Neural cell (in vitro differentiated cells): ENCODE data around the gene PAMR1.

Experiments used
- EP300 ChIP-seq: fragments of 450-650 bp; conservative IDR thresholded peaks from 2 replicates; pipeline ENCODE4 v1.6.1; 2014; ENCODE audit warnings: antibody characterized with exemption, mild to moderate bottlenecking, moderate library complexity; ENCODE audit not compliant: poor library complexity, severe bottlenecking
- EZH2 ChIP-seq: fragments of 200-600, 300-800 bp; shearing (Covaris generic), sonication (generic); IDR thresholded peaks from 2 replicates; pipeline ENCODE4 v1.6.1; 2014; ENCODE audit warnings: antibody characterized with exemption, low read length, borderline replicate concordance, mild to moderate bottlenecking; ENCODE audit not compliant: insufficient read depth, poor library complexity, severe bottlenecking
- MXI1 ChIP-seq: fragments of 450-650 bp; conservative IDR thresholded peaks from 2 replicates; pipeline ENCODE4 v1.6.1; 2014; ENCODE audit warnings: antibody characterized with exemption, mild to moderate bottlenecking; ENCODE audit not compliant: poor library complexity, severe bottlenecking
- POLR2AphosphoS5 ChIP-seq: IDR thresholded peaks from 2 replicates; pipeline ENCODE4 v1.6.1; 2012
- SMC3 ChIP-seq: fragments of 450-650 bp; conservative IDR thresholded peaks from 2 replicates; pipeline ENCODE4 v1.6.1; 2014; ENCODE audit warnings: antibody characterized with exemption, mild to moderate bottlenecking, moderate library complexity; ENCODE audit not compliant: poor library complexity
- TAF1 ChIP-seq: IDR thresholded peaks from 2 replicates; pipeline ENCODE4 v1.6.1; 2012; ENCODE audit warnings: low read depth
- TF ChIP-seq, protein P1 (sequence below): fragments of 450-650 bp; IDR thresholded peaks from 2 replicates; pipeline ENCODE4 v1.5.1; 2014; ENCODE audit warnings: antibody characterized with exemption, mild to moderate bottlenecking, moderate library complexity; ENCODE audit not compliant: poor library complexity, severe bottlenecking
- TF ChIP-seq, protein P2 (sequence below): IDR thresholded peaks from 2 replicates; pipeline ENCODE4 v1.6.1; 2012; ENCODE audit warnings: borderline replicate concordance

DNA sequence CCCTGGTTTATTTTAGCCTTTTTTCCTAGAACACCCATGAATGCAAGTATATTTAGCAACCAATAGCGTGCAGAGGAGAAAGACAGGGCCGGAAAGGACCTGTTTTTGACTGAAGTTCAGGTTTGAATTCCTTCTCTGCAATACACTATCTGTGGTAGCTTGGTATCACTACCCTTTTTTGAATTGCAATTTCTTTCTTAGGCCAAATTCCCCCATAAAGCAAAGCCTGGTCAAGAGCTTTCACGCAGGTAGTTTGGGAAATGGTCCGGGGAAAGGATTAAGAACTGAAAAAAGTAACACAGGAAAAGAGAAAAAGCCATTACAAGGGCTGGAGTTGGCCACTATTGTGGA lies 38.8 kb upstream of the PAMR1 start:
- TF ChIP-seq, protein P1, sequence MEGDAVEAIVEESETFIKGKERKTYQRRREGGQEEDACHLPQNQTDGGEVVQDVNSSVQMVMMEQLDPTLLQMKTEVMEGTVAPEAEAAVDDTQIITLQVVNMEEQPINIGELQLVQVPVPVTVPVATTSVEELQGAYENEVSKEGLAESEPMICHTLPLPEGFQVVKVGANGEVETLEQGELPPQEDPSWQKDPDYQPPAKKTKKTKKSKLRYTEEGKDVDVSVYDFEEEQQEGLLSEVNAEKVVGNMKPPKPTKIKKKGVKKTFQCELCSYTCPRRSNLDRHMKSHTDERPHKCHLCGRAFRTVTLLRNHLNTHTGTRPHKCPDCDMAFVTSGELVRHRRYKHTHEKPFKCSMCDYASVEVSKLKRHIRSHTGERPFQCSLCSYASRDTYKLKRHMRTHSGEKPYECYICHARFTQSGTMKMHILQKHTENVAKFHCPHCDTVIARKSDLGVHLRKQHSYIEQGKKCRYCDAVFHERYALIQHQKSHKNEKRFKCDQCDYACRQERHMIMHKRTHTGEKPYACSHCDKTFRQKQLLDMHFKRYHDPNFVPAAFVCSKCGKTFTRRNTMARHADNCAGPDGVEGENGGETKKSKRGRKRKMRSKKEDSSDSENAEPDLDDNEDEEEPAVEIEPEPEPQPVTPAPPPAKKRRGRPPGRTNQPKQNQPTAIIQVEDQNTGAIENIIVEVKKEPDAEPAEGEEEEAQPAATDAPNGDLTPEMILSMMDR, result no peak
- TF ChIP-seq, protein P2, sequence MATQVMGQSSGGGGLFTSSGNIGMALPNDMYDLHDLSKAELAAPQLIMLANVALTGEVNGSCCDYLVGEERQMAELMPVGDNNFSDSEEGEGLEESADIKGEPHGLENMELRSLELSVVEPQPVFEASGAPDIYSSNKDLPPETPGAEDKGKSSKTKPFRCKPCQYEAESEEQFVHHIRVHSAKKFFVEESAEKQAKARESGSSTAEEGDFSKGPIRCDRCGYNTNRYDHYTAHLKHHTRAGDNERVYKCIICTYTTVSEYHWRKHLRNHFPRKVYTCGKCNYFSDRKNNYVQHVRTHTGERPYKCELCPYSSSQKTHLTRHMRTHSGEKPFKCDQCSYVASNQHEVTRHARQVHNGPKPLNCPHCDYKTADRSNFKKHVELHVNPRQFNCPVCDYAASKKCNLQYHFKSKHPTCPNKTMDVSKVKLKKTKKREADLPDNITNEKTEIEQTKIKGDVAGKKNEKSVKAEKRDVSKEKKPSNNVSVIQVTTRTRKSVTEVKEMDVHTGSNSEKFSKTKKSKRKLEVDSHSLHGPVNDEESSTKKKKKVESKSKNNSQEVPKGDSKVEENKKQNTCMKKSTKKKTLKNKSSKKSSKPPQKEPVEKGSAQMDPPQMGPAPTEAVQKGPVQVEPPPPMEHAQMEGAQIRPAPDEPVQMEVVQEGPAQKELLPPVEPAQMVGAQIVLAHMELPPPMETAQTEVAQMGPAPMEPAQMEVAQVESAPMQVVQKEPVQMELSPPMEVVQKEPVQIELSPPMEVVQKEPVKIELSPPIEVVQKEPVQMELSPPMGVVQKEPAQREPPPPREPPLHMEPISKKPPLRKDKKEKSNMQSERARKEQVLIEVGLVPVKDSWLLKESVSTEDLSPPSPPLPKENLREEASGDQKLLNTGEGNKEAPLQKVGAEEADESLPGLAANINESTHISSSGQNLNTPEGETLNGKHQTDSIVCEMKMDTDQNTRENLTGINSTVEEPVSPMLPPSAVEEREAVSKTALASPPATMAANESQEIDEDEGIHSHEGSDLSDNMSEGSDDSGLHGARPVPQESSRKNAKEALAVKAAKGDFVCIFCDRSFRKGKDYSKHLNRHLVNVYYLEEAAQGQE, result no peak
- TF ChIP-seq EZH2, result no peak
- TF ChIP-seq SMC3, result no peak
- TF ChIP-seq POLR2AphosphoS5, result no peak
- no peak for TF ChIP-seq EP300
- TF ChIP-seq MXI1, result no peak
- TF ChIP-seq TAF1, result no peak
